Liver (tissue), 9 donors: ENCODE measurements around the gene ERN2. TPM values are rescaled to one million over a fixed set of nuclear protein-coding genes. Genes with fewer than 3 reads are reported as not detected.

ENCODE experiments used
- DNase-seq: peaks from one replicate; pipeline ENCODE4 v3.0.0-alpha.2; 2017; ENCODE audit warnings: low spot score
- H3K27ac ChIP-seq, 2 donors: one replicate each; pipeline ENCODE4 v1.7.0; 2013; ENCODE audit warnings: inconsistent platforms in 2 of 2, low read length in 2 of 2, control low read depth in 1 of 2, low read depth in 1 of 2, mild to moderate bottlenecking in 1 of 2
- H3K27me3 ChIP-seq, 4 donors: one replicate each; pipeline versions ENCODE4 v1.6.1 to v1.7.0; 2013; ENCODE audit warnings: low read length in 3 of 4, inconsistent platforms in 1 of 4, mild to moderate bottlenecking in 1 of 4, moderate library complexity in 1 of 4; ENCODE audit not compliant: control insufficient read depth in 4 of 4, insufficient read depth in 4 of 4
- H3K36me3 ChIP-seq, 4 donors: one replicate each; pipeline versions ENCODE4 v1.6.1 to v1.7.0; 2013; ENCODE audit warnings: low read length in 3 of 4, mild to moderate bottlenecking in 3 of 4, low read depth in 1 of 4, moderate library complexity in 1 of 4; ENCODE audit not compliant: control insufficient read depth in 4 of 4, insufficient read depth in 3 of 4
- H3K4me1 ChIP-seq, 4 donors: one replicate each; pipeline versions ENCODE4 v1.6.1 to v1.7.0; 2013; ENCODE audit warnings: low read length in 3 of 4, mild to moderate bottlenecking in 3 of 4, moderate library complexity in 1 of 4; ENCODE audit not compliant: control insufficient read depth in 4 of 4, insufficient read depth in 4 of 4
- H3K4me3 ChIP-seq, 3 donors: one replicate each; pipeline versions ENCODE4 v1.6.1 to v1.7.0; 2013; ENCODE audit warnings: low read length in 3 of 3, control low read depth in 1 of 3, low read depth in 1 of 3, mild to moderate bottlenecking in 1 of 3
- H3K9ac ChIP-seq, 2 donors: one replicate each; pipeline ENCODE4 v1.7.0; 2013; ENCODE audit warnings: low read length in 2 of 2, mild to moderate bottlenecking in 2 of 2, moderate library complexity in 2 of 2, control low read depth in 1 of 2, low read depth in 1 of 2
- H3K9me3 ChIP-seq, 4 donors: one replicate each; pipeline versions ENCODE4 v1.6.1 to v1.7.0; 2013; ENCODE audit warnings: low read length in 3 of 4; ENCODE audit not compliant: control insufficient read depth in 4 of 4
- ATF3 ChIP-seq: IDR thresholded peaks from 2 replicates; pipeline ENCODE4 v1.6.1; 2016; ENCODE audit warnings: antibody characterized with exemption
- CTCF ChIP-seq: fragments of 150-350 bp; IDR thresholded peaks from 2 replicates; pipeline ENCODE4 v1.5.1; 2017; ENCODE audit warnings: improper control_type of control experiment, low read depth, low read length; ENCODE audit not compliant: missing input control
- EGR1 ChIP-seq, 2 donors: IDR thresholded peaks; 2 replicates each; pipeline ENCODE4 v1.6.1; 2016 to 2018; ENCODE audit warnings: antibody characterized with exemption in 2 of 2, low read depth in 2 of 2
- GABPA ChIP-seq, 2 donors: IDR thresholded peaks in 1 of 2; conservative IDR thresholded peaks in 1 of 2; 2 replicates each; pipeline ENCODE4 v1.6.1; 2016; ENCODE audit warnings: antibody characterized with exemption in 2 of 2, mild to moderate bottlenecking in 1 of 2, moderate library complexity in 1 of 2
- HNF4A ChIP-seq, 2 donors: conservative IDR thresholded peaks; 2 replicates each; pipeline ENCODE4 v1.6.1; 2016; ENCODE audit warnings: antibody characterized with exemption in 2 of 2, mild to moderate bottlenecking in 2 of 2
- HNF4G ChIP-seq: IDR thresholded peaks from 2 replicates; pipeline ENCODE4 v1.6.1; 2016; ENCODE audit warnings: antibody characterized with exemption
- MAX ChIP-seq: IDR thresholded peaks from 2 replicates; pipeline ENCODE4 v1.6.1; 2016; ENCODE audit warnings: antibody characterized with exemption
- RAD21 ChIP-seq, 2 donors: IDR thresholded peaks; 2 replicates each; pipeline ENCODE4 v1.6.1; 2016; ENCODE audit warnings: antibody characterized with exemption in 2 of 2, mild to moderate bottlenecking in 2 of 2
- REST ChIP-seq: IDR thresholded peaks from 2 replicates; pipeline ENCODE4 v1.6.1; 2016; ENCODE audit warnings: antibody characterized with exemption, mild to moderate bottlenecking
- RXRA ChIP-seq, 2 donors: IDR thresholded peaks; 2 replicates each; pipeline ENCODE4 v1.6.1; 2017 to 2018; ENCODE audit warnings: antibody characterized with exemption in 2 of 2, mild to moderate bottlenecking in 1 of 2
- SP1 ChIP-seq: IDR thresholded peaks from 2 replicates; pipeline ENCODE4 v1.6.1; 2018; ENCODE audit warnings: antibody characterized with exemption, mild to moderate bottlenecking
- YY1 ChIP-seq: IDR thresholded peaks from 2 replicates; pipeline ENCODE4 v1.6.1; 2016; ENCODE audit warnings: antibody characterized with exemption, mild to moderate bottlenecking
- ZBTB33 ChIP-seq: IDR thresholded peaks from 2 replicates; pipeline ENCODE4 v1.6.1; 2016; ENCODE audit warnings: antibody characterized with exemption
- WGBS: extraction: QIAGEN DNeasy Blood & Tissue Kit; methylation state at CpG from one replicate; pipeline ENCODE4 v1.1.7; 2013; 5-methylcytosine and 5-hydroxymethylcytosine counted together
- polyA plus RNA-seq, 2 donors: library from polyadenylated mRNA; stranded (reverse) in 1 of 2; unstranded in 1 of 2; fragments of 200-250 nt in 1 of 2; fragments of >200 nt in 1 of 2; fragmentation: Nextera tagmentation in 1 of 2; extraction: Ambion mirVana in 1 of 2; gene quantifications; one replicate each; pipeline versions ENCODE4 v1.2.1 to v1.2.3, GENCODE V29; 2013 to 2015
- total RNA-seq, 2 donors: library from RNA; depleted of rRNA; stranded (reverse); fragments of >200 nt; gene quantifications; one replicate each; pipeline ENCODE4 v1.2.3, GENCODE V29; 2014
- donor health status: healthy.
- donor health status: healthy.
- donor health status: healthy.
- donor health status: healthy.
- donor health status: healthy.

ERN2 gene
- total and polyA plus RNA-seq, 4 donors = 0.01 to 0.17 TPM; not detected in 2

GRCh38 chr16:23678430-23679273 is 34.4 kb downstream of the ERN2 start, which contains the start of gene PLK1:
TSS of gene PLK1 (plus strand) at chr16:23678889. CDS start at chr16:23678933, 44 bp downstream.
- TF ChIP-seq RAD21 (IDR thresholded peaks at IDR 0.05) (peak in 1 of 2 donors; percentile 14), HNF4A (conservative IDR thresholded peaks at IDR 0.05) (peak; percentile 15 to 42), GABPA (IDR thresholded peaks at IDR 0.05 in 1 of 2, conservative IDR thresholded peaks at IDR 0.05 in 1 of 2) (peak in 1 of 2 donors; percentile 56), MAX (peak; percentile 81), EGR1 (IDR thresholded peaks at IDR 0.05; ENCODE audit: low read depth in 2 of 2) (no peak), YY1 (no peak), REST (no peak), CTCF (no peak), HNF4G (no peak), SP1 (no peak)
- Histone ChIP-seq H3K4me1 (peaks cover 0 to 14% (median 12%) of the 10 kb centered on the region in 4 donors), H3K27me3 (no peaks in the 10 kb centered on the region), H3K36me3 (peaks cover 0 to 13% (median 2%) of the 10 kb centered on the region in 4 donors), H3K4me3 (peak within 1 kb of the TSS; percentile 26 to 57 (median 52)), H3K9ac (peak within 1 kb of the TSS in 1 of 2 donors; percentile 62), H3K27ac (no peak within 1 kb of the TSS), H3K9me3 (no peaks in the 10 kb centered on the region)
- 4% methylated on average over 75 of the region's 75 CpGs for WGBS
- peak; percentile 89 for DNase-seq

GRCh38 chr16:23676924-23677480 is 36.0 kb downstream of the ERN2 start:
- no peaks in the 10 kb centered on the region for H3K27me3 ChIP-seq
- no peak for DNase-seq
- H3K36me3 ChIP-seq = peaks cover 0 to 9% (median 3%) of the 10 kb centered on the region in 4 donors
- 89% methylated on average over 2 of the region's 2 CpGs for WGBS
- H3K4me1 ChIP-seq = peaks cover 0 to 14% (median 12%) of the 10 kb centered on the region in 4 donors
- no peak overlapping the region for H3K9ac ChIP-seq
- no peak overlapping the region for H3K4me3 ChIP-seq
- no peaks in the 10 kb centered on the region for H3K9me3 ChIP-seq
- TF ChIP-seq SP1 = no peak
- TF ChIP-seq HNF4G = no peak
- no peak for TF ChIP-seq RXRA (IDR thresholded peaks at IDR 0.05)
- no peak for TF ChIP-seq ATF3
- TF ChIP-seq EGR1 (IDR thresholded peaks at IDR 0.05; ENCODE audit: low read depth in 2 of 2) = no peak
- TF ChIP-seq ZBTB33 = no peak
- no peak overlapping the region for H3K27ac ChIP-seq
